Neural progenitor cell (in vitro differentiated cells): ENCODE data around the gene LTBP1. TPM values are rescaled to one million over a fixed set of nuclear protein-coding genes. Genes with fewer than 3 reads are reported as not detected.

Experiments
- DNase-seq: peaks from one replicate; pipeline ENCODE4 v3.0.0-alpha.2; 2016; ENCODE audit warnings: low spot score
- H2AFZ ChIP-seq: fragments of 200-600 bp; sonication (generic); replicated peaks from 2 replicates; pipeline ENCODE4 v1.6.1; 2016; ENCODE audit warnings: antibody characterized with exemption
- H3F3A ChIP-seq: fragments of 200-600 bp; sonication (generic); 2 replicates; pipeline ENCODE4 v1.6.1; 2016; ENCODE audit warnings: antibody characterized with exemption, low read depth
- H3K27ac ChIP-seq: fragments of 200-600 bp; sonication (generic); 2 replicates; pipeline ENCODE4 v1.5.1; 2016; ENCODE audit warnings: mild to moderate bottlenecking
- H3K27me3 ChIP-seq: fragments of 200-600 bp; sonication (generic); 2 replicates; pipeline ENCODE4 v1.6.1; 2016; ENCODE audit warnings: mild to moderate bottlenecking, moderate library complexity
- H3K36me3 ChIP-seq: fragments of 200-600 bp; sonication (generic); 2 replicates; pipeline ENCODE4 v1.5.1; 2016
- H3K4me1 ChIP-seq: fragments of 200-600 bp; sonication (generic); 2 replicates; pipeline ENCODE4 v1.6.1; 2016; ENCODE audit warnings: mixed run types
- H3K4me2 ChIP-seq: fragments of 200-600 bp; sonication (generic); 2 replicates; pipeline ENCODE4 v1.6.1; 2016
- H3K4me3 ChIP-seq: fragments of 200-600 bp; sonication (generic); 2 replicates; pipeline ENCODE4 v1.5.1; 2016
- H3K79me2 ChIP-seq: fragments of 200-600 bp; sonication (generic); 2 replicates; pipeline ENCODE4 v1.6.1; 2016; ENCODE audit warnings: low read depth
- H3K9ac ChIP-seq: fragments of 200-600 bp; sonication (generic); 2 replicates; pipeline ENCODE4 v1.6.1; 2016
- H3K9me3 ChIP-seq: fragments of 200-600 bp; sonication (generic); 2 replicates; pipeline ENCODE4 v1.5.1; 2016; ENCODE audit warnings: low read depth
- H4K20me1 ChIP-seq: fragments of 200-600 bp; sonication (generic); 2 replicates; pipeline ENCODE4 v1.6.1; 2016; ENCODE audit warnings: low read depth
- H3K27ac Mint-ChIP-seq: 3 replicates; pipeline ENCODE4 v1.8.0; 2021; ENCODE audit warnings: mixed read lengths
- H3K27me3 Mint-ChIP-seq: 2 replicates; pipeline ENCODE4 v1.8.0; 2022; ENCODE audit warnings: low read depth, mild to moderate bottlenecking, inconsistent platforms, moderate library complexity, mixed read lengths; ENCODE audit not compliant: insufficient read depth
- H3K36me3 Mint-ChIP-seq: 3 replicates; pipeline ENCODE4 v1.8.0; 2021; ENCODE audit warnings: mixed read lengths
- H3K4me1 Mint-ChIP-seq: 3 replicates; pipeline ENCODE4 v1.8.0; 2021; ENCODE audit warnings: mixed read lengths
- H3K4me3 Mint-ChIP-seq: 3 replicates; pipeline ENCODE4 v1.8.0; 2021; ENCODE audit warnings: mild to moderate bottlenecking, moderate library complexity, mixed read lengths
- H3K9me3 Mint-ChIP-seq: 3 replicates; pipeline ENCODE4 v1.8.0; 2020; ENCODE audit warnings: mixed read lengths
- CTCF ChIP-seq: fragments of 200-600 bp; sonication (generic); IDR thresholded peaks from 2 replicates; pipeline ENCODE4 v1.5.1; 2017; ENCODE audit warnings: antibody characterized with exemption, mild to moderate bottlenecking
- EZH2 ChIP-seq: fragments of 200-600 bp; sonication (generic); IDR thresholded peaks from 2 replicates; pipeline ENCODE4 v1.6.1; 2017; ENCODE audit warnings: antibody characterized with exemption, mild to moderate bottlenecking, moderate library complexity
- EZH2phosphoT487 ChIP-seq: fragments of 200-600 bp; sonication (generic); IDR thresholded peaks from 2 replicates; pipeline ENCODE4 v1.6.1; 2017; ENCODE audit warnings: antibody characterized with exemption
- total RNA-seq: library from RNA; depleted of rRNA; stranded (reverse); fragments of >200 nt; gene quantifications from 2 replicates; pipeline ENCODE4 v1.2.3, GENCODE V29; 2015; ENCODE audit warnings: low replicate concordance

LTBP1 gene
- total RNA-seq, 1 donor from 2014 or later: 50.5 TPM

- no peaks in the 10 kb centered on the region for H3K36me3 Mint-ChIP-seq
Observed at GRCh38 chr2:33042265-33042664, 95.5 kb downstream of the LTBP1 start.

GRCh38 chr2:33042819-33043218, 96.1 kb downstream of the LTBP1 start:
- Mint-ChIP-seq H3K27ac (no peak overlapping the region), H3K36me3 (no peaks in the 10 kb centered on the region), H3K4me3 (no peak overlapping the region), H3K4me1 (peaks cover 14% of the 10 kb centered on the region), H3K9me3 (peaks cover 5% of the 10 kb centered on the region), H3K27me3 (no peaks in the 10 kb centered on the region)
- Histone ChIP-seq H3K27ac (no peak overlapping the region), H3F3A (no peaks in the 10 kb centered on the region), H3K4me1 (peaks cover 14% of the 10 kb centered on the region), H4K20me1 (no peaks in the 10 kb centered on the region), H3K36me3 (no peaks in the 10 kb centered on the region), H3K79me2 (no peaks in the 10 kb centered on the region), H3K4me2 (no peak overlapping the region), H3K9me3 (no peaks in the 10 kb centered on the region), H2AFZ (no peak overlapping the region), H3K27me3 (no peaks in the 10 kb centered on the region), H3K4me3 (no peak overlapping the region), H3K9ac (no peak overlapping the region)
- TF ChIP-seq CTCF (no peak), EZH2 (no peak), EZH2phosphoT487 (no peak)
- no peak for DNase-seq

More at GRCh38 chr2:33042265-33042664, 95.5 kb downstream of the LTBP1 start:
- no peak for DNase-seq
- Histone ChIP-seq H3F3A (no peaks in the 10 kb centered on the region), H3K79me2 (no peaks in the 10 kb centered on the region), H3K4me3 (no peak overlapping the region), H2AFZ (no peak overlapping the region), H3K4me2 (no peak overlapping the region), H3K27me3 (no peaks in the 10 kb centered on the region), H3K36me3 (no peaks in the 10 kb centered on the region), H4K20me1 (no peaks in the 10 kb centered on the region), H3K9ac (no peak overlapping the region), H3K4me1 (peaks cover 8% of the 10 kb centered on the region), H3K27ac (no peak overlapping the region), H3K9me3 (no peaks in the 10 kb centered on the region)
- TF ChIP-seq EZH2 (no peak), CTCF (no peak), EZH2phosphoT487 (no peak)
- H3K9me3 Mint-ChIP-seq: peaks cover 5% of the 10 kb centered on the region
- peaks cover 11% of the 10 kb centered on the region for H3K4me1 Mint-ChIP-seq
- H3K27ac Mint-ChIP-seq: no peak overlapping the region
- no peak overlapping the region for H3K4me3 Mint-ChIP-seq
- H3K27me3 Mint-ChIP-seq: no peaks in the 10 kb centered on the region

- TF ChIP-seq EZH2phosphoT487 (no peak), CTCF (no peak), EZH2 (no peak)
- Histone ChIP-seq H3K27ac (no peak overlapping the region), H2AFZ (no peak overlapping the region), H3K79me2 (no peaks in the 10 kb centered on the region), H3K36me3 (no peaks in the 10 kb centered on the region), H3K27me3 (no peaks in the 10 kb centered on the region), H3K4me3 (no peak overlapping the region), H4K20me1 (no peaks in the 10 kb centered on the region), H3F3A (no peaks in the 10 kb centered on the region), H3K4me2 (peak overlapping the region; percentile 53), H3K4me1 (peaks cover 18% of the 10 kb centered on the region), H3K9ac (no peak overlapping the region), H3K9me3 (no peaks in the 10 kb centered on the region)
- no peaks in the 10 kb centered on the region for H3K27me3 Mint-ChIP-seq
- H3K27ac Mint-ChIP-seq: no peak overlapping the region
- H3K36me3 Mint-ChIP-seq: no peaks in the 10 kb centered on the region
- H3K4me1 Mint-ChIP-seq: peaks cover 16% of the 10 kb centered on the region
- peaks cover 5% of the 10 kb centered on the region for H3K9me3 Mint-ChIP-seq
- H3K4me3 Mint-ChIP-seq: no peak overlapping the region
- peak; percentile 51 for DNase-seq
Observed at GRCh38 chr2:33047939-33048338, 101.2 kb downstream of the LTBP1 start.
